T-helper 2 cell (primary cell): Measurements from ENCODE around the gene DDA1.
"Not testable (repeated sequence)": the region's sequence is repeated elsewhere in the genome, so short reads cannot be mapped to it uniquely, and the experiment has no call there.

Experiments used
- DNase-seq, 5 experiments: peaks; one replicate each; pipeline versions ENCODE4 v3.0.0 to v3.0.0-alpha.2; 2012 to 2022

The DDA1 gene

GRCh38 chr19:17347877-17348276 lies 38.5 kb downstream of the DDA1 start:
- DNase-seq, result no peak

- DNase-seq, result no peak
These were observed 39.3 kb downstream of the DDA1 start for GRCh38 chr19:17348700-17349099.

GRCh38 chr19:17351815-17352435 lies 42.6 kb downstream of the DDA1 start:
- no peak for DNase-seq

GRCh38 chr19:17352608-17353280 lies 43.4 kb downstream of the DDA1 start:
- DNase-seq, result no peak

- DNase-seq, result no peak
These were observed 44.0 kb downstream of the DDA1 start for GRCh38 chr19:17353386-17353785.

GRCh38 chr19:17357078-17357666 lies 47.8 kb downstream of the DDA1 start:
- no peak for DNase-seq

GRCh38 chr19:17357724-17358123 lies 48.4 kb downstream of the DDA1 start:
- no peak for DNase-seq

- DNase-seq, result no peak
These were observed 49.0 kb downstream of the DDA1 start for GRCh38 chr19:17358395-17358794.

- DNase-seq, result no peak
These were observed 50.8 kb downstream of the DDA1 start for GRCh38 chr19:17359905-17360800.

GRCh38 chr19:17363852-17364605 lies 54.7 kb downstream of the DDA1 start:
- not testable (repeated sequence) for DNase-seq

GRCh38 chr19:17365361-17365760 lies 56.0 kb downstream of the DDA1 start:
- DNase-seq, result no peak

- DNase-seq, result no peak
These were observed 60.7 kb downstream of the DDA1 start for GRCh38 chr19:17370026-17370587.
